Endodermal cell (in vitro differentiated cells): Measurements from ENCODE around the gene ZBTB7C. TPM values are rescaled to one million over a fixed set of nuclear protein-coding genes. Genes with fewer than 3 reads are reported as not detected.

Experiments
- DNase-seq: peaks from one replicate; pipeline ENCODE4 v3.0.0-alpha.2; 2017
- H3K27ac ChIP-seq: 2 replicates; pipeline ENCODE4 v1.5.1; 2013; ENCODE audit warnings: mild to moderate bottlenecking, low read depth, low read length, moderate library complexity
- H3K27me3 ChIP-seq: 2 replicates; pipeline ENCODE4 v1.6.1; 2013; ENCODE audit warnings: mild to moderate bottlenecking, low read length, moderate library complexity; ENCODE audit not compliant: insufficient read depth, control insufficient read depth, poor library complexity, severe bottlenecking
- H3K36me3 ChIP-seq: 2 replicates; pipeline ENCODE4 v1.7.0; 2013; ENCODE audit warnings: mild to moderate bottlenecking, low read length, moderate library complexity; ENCODE audit not compliant: control insufficient read depth, insufficient read depth
- H3K4me1 ChIP-seq: one replicate; pipeline ENCODE4 v1.7.0; 2013; ENCODE audit warnings: low read length; ENCODE audit not compliant: control insufficient read depth, insufficient read depth
- H3K4me3 ChIP-seq: 2 replicates; pipeline ENCODE4 v1.5.1; 2013; ENCODE audit warnings: mild to moderate bottlenecking, low read length, moderate library complexity
- H3K9ac ChIP-seq: 2 replicates; pipeline ENCODE4 v1.6.1; 2013; ENCODE audit warnings: mild to moderate bottlenecking, low read length, moderate library complexity; ENCODE audit not compliant: poor library complexity, severe bottlenecking; ENCODE audit errors: extremely low read depth
- H3K9me3 ChIP-seq: 2 replicates; pipeline ENCODE4 v1.6.1; 2013; ENCODE audit warnings: mild to moderate bottlenecking, low read length, moderate library complexity; ENCODE audit not compliant: control insufficient read depth
- H3K27ac Mint-ChIP-seq: 2 replicates; pipeline ENCODE4 v1.8.0; 2020; ENCODE audit warnings: mixed read lengths
- H3K27me3 Mint-ChIP-seq: 2 replicates; pipeline ENCODE4 v1.8.0; 2021; ENCODE audit warnings: mild to moderate bottlenecking, mixed read lengths; ENCODE audit not compliant: insufficient read depth
- H3K36me3 Mint-ChIP-seq: 2 replicates; pipeline ENCODE4 v1.8.0; 2020; ENCODE audit warnings: low read depth, mixed read lengths
- H3K4me1 Mint-ChIP-seq: 2 replicates; pipeline ENCODE4 v1.8.0; 2020; ENCODE audit warnings: mixed read lengths
- H3K4me3 Mint-ChIP-seq: 2 replicates; pipeline ENCODE4 v1.8.0; 2020; ENCODE audit warnings: mild to moderate bottlenecking, moderate library complexity, mixed read lengths
- H3K9me3 Mint-ChIP-seq: 2 replicates; pipeline ENCODE4 v1.8.0; 2020; ENCODE audit warnings: mild to moderate bottlenecking, mixed read lengths
- CTCF ChIP-seq: fragments of 200-600 bp; sonication (generic); conservative IDR thresholded peaks from 2 replicates; pipeline ENCODE4 v1.5.0; 2021; ENCODE audit warnings: antibody characterized with exemption, mild to moderate bottlenecking
- WGBS, 2 experiments: methylation state at CpG; one replicate each; pipeline versions ENCODE4 v1.1.5 to v1.1.7; 2013; ENCODE audit warnings: missing lambda C conversion rate in 2 of 2, mixed read lengths in 1 of 2; ENCODE audit not compliant: insufficient coverage in 1 of 2, insufficient read length in 1 of 2; 5-methylcytosine and 5-hydroxymethylcytosine counted together
- total RNA-seq, 2 donors: library from RNA; stranded (reverse); fragmentation: NEBNext Ultra II Directional in 1 of 2; extraction: Animal tissue kit (Norgen Biotek cat#: 25700) in 1 of 2; gene quantifications; 2 replicates in 1 of 2; 3 replicates in 1 of 2; pipeline ENCODE4 v1.2.1, GENCODE V29; 2021

The ZBTB7C gene
- total RNA-seq, 2 donors from 2014 or later, result 0.31 to 0.62 TPM

GRCh38 chr18:48391868-48392267 lies 17.3 kb downstream of the ZBTB7C start:
- no peaks in the 10 kb centered on the region for H3K36me3 ChIP-seq
- H3K27me3 ChIP-seq, result no peaks in the 10 kb centered on the region
- H3K9ac ChIP-seq, result no peak overlapping the region
- peaks cover 3% of the 10 kb centered on the region for H3K4me1 ChIP-seq
- TF ChIP-seq CTCF, result no peak
- DNase-seq, result no peak
- no peaks in the 10 kb centered on the region for H3K36me3 Mint-ChIP-seq
- H3K4me3 ChIP-seq, result no peak overlapping the region
- no peak overlapping the region for H3K27ac ChIP-seq
- H3K27me3 Mint-ChIP-seq, result peaks cover 13% of the 10 kb centered on the region
- H3K4me1 Mint-ChIP-seq, result peaks cover 14% of the 10 kb centered on the region
- H3K9me3 ChIP-seq, result no peaks in the 10 kb centered on the region
- H3K4me3 Mint-ChIP-seq, result no peak overlapping the region
- 87 to 93% methylated on average over 3 of the region's 3 CpGs for WGBS, 2 experiments
- H3K27ac Mint-ChIP-seq, result no peak overlapping the region
- H3K9me3 Mint-ChIP-seq, result no peaks in the 10 kb centered on the region

GRCh38 chr18:48390641-48391040 lies 18.5 kb downstream of the ZBTB7C start:
- peaks cover 13% of the 10 kb centered on the region for H3K27me3 Mint-ChIP-seq
- no peaks in the 10 kb centered on the region for H3K9me3 Mint-ChIP-seq
- H3K9ac ChIP-seq, result no peak overlapping the region
- no peak overlapping the region for H3K27ac Mint-ChIP-seq
- WGBS, 2 experiments, result 86 to 95% methylated on average over 2 to 5 of the region's 5 CpGs
- no peak overlapping the region for H3K4me3 Mint-ChIP-seq
- H3K27me3 ChIP-seq, result no peaks in the 10 kb centered on the region
- H3K4me1 Mint-ChIP-seq, result peaks cover 9% of the 10 kb centered on the region
- H3K4me3 ChIP-seq, result no peak overlapping the region
- no peaks in the 10 kb centered on the region for H3K9me3 ChIP-seq
- H3K36me3 ChIP-seq, result no peaks in the 10 kb centered on the region
- TF ChIP-seq CTCF, result no peak
- peaks cover 2% of the 10 kb centered on the region for H3K4me1 ChIP-seq
- no peaks in the 10 kb centered on the region for H3K36me3 Mint-ChIP-seq
- no peak for DNase-seq
- no peak overlapping the region for H3K27ac ChIP-seq

- no peak overlapping the region for H3K9ac ChIP-seq
- DNase-seq, result no peak
- Mint-ChIP-seq H3K27ac (no peak overlapping the region), H3K9me3 (no peaks in the 10 kb centered on the region), H3K27me3 (peaks cover 13% of the 10 kb centered on the region), H3K4me1 (peaks cover 4% of the 10 kb centered on the region), H3K4me3 (no peak overlapping the region), H3K36me3 (no peaks in the 10 kb centered on the region)
- no peaks in the 10 kb centered on the region for H3K36me3 ChIP-seq
- no peak overlapping the region for H3K27ac ChIP-seq
- 95 to 100% methylated on average over 3 to 4 of the region's 4 CpGs for WGBS, 2 experiments
- H3K4me3 ChIP-seq, result no peak overlapping the region
- no peaks in the 10 kb centered on the region for H3K27me3 ChIP-seq
- no peak for TF ChIP-seq CTCF
- H3K9me3 ChIP-seq, result no peaks in the 10 kb centered on the region
- no peaks in the 10 kb centered on the region for H3K4me1 ChIP-seq
Observed at GRCh38 chr18:48388478-48388877, 20.7 kb downstream of the ZBTB7C start.
